ENCODE results near the gene PPP3CA.

DNA sequence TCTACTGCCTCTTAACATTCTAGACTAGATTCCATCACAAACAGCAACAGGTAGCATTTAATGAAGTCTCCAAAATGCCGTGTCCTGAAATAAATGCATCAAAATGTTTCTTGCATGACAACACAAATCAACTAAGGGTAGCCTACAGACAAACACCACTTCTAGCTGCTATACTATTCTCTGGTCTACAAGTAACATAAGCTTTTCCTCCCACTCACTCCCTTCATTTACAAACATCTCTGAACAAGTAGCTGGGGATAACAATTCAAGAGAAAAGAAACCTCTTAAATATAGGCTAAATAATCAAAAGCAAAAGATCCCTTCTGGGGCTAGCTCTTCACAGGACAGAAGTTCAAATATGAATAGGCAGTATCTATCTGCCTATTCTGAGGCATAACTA is 20.8 kb downstream of the PPP3CA start:
- no peak for TF ChIP-seq ELF4 (IDR thresholded peaks at IDR 0.05)
- no peak for TF ChIP-seq ZNF384 (IDR thresholded peaks at IDR 0.05)
- TF ChIP-seq FOXA1 (IDR thresholded peaks at IDR 0.05) = no peak
- no peak for TF ChIP-seq FOXK2 (IDR thresholded peaks at IDR 0.05)
- TF ChIP-seq SUZ12 (IDR thresholded peaks at IDR 0.05) = no peak
- TF ChIP-seq SP1 (IDR thresholded peaks at IDR 0.05) = no peak
- no peak for TF ChIP-seq L3MBTL2 (conservative IDR thresholded peaks at IDR 0.05)
- no peak for TF ChIP-seq CTBP1 (IDR thresholded peaks at IDR 0.05; ENCODE audit: borderline replicate concordance)
- TF ChIP-seq ARNT (IDR thresholded peaks at IDR 0.05) = no peak
- no peak for TF ChIP-seq BHLHE40 (IDR thresholded peaks at IDR 0.05; ENCODE audit: borderline replicate concordance)
- no peak for TF ChIP-seq FOXM1 (IDR thresholded peaks at IDR 0.05; ENCODE audit: borderline replicate concordance)
- no peak for TF ChIP-seq HDGF (IDR thresholded peaks at IDR 0.05; ENCODE audit: borderline replicate concordance)
- no peak for TF ChIP-seq NFRKB (IDR thresholded peaks at IDR 0.05)

Measured in HEK293T (cell line).